Activated effector memory CD4-positive, alpha-beta T cell treated with anti-CD3 and anti-CD28 coated beads, Interleukin-2, amount 50 U/mL, for 16 hours (primary cell): ENCODE data around the gene CREBL2.
"Not testable (repeated sequence)": the region's sequence is repeated elsewhere in the genome, so short reads cannot be mapped to it uniquely, and the experiment has no call there.

Experiments used
- DNase-seq: peaks from one replicate; pipeline ENCODE4 v3.0.0-alpha.2; 2020

CREBL2 gene, protein sequence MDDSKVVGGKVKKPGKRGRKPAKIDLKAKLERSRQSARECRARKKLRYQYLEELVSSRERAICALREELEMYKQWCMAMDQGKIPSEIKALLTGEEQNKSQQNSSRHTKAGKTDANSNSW

DNA sequence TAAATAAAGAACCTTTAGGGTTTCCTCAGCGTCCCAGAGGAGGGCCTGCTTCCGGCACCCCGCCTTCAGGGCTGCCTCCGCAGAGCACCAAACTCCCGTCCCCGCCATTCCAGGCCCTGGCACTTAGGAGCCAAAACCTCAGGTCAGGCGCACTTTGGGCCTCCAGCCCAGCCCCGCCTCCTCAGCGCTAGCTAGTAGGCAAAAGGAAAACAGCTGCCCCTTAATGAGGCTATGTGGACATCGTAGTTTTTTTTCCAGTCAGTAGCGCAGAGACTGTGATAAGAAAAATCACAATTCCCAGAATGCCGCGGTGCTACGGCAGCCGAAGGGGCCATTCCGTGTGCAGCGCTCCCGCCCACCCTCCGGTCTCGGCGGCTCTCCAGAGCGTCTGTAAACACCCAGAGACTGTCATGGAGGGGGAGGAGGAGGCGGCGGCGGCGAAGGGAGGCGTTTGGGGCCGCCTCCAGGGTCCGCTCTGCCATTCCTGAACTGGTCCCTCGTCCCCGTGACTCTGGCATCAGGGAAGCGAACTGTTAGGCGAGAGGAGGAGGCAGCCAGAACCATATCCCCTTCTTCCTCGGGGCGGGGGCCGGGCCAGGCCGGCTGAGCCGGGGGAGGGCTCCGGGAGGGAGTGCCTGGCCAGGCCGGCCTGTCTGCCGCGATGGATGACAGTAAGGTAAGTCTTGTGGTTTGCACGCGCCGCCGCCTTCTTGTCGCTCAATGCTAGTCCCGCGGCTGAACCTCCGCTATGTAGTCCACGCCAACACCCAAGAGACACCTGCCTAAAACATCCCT lies at the start of gene CREBL2:
Gene CREBL2, plus strand, starts transcription at position 365 of the 795 bp plus-strand sequence. Its CDS starts 297 bp downstream, at position 662.
- DNase-seq: peak; percentile 94

DNA sequence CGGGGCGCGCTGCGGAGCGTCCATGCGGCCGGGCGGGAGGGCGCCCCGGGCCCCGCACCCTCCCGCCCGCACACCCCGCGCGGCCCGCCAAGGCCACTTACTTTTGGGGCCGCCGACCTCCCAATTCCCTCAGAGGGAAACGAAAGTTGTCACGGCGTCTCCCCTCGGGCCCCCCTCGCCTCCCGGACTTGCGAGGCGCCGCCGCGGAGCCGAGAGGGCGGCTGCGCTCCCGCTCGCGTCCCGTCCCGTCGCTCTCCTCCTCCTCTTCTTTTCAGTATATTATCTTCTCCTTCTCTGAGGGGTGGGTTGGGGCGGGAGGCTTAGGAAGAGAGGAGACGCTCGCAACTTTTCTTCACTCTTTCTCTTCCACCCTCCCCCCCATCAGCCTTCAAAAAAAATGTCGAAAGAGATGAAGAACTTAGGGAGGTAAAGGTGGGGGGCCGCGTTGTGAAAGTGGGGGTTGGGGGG lies 49.6 kb upstream of the CREBL2 start:
- DNase-seq: peak; percentile 76

DNA sequence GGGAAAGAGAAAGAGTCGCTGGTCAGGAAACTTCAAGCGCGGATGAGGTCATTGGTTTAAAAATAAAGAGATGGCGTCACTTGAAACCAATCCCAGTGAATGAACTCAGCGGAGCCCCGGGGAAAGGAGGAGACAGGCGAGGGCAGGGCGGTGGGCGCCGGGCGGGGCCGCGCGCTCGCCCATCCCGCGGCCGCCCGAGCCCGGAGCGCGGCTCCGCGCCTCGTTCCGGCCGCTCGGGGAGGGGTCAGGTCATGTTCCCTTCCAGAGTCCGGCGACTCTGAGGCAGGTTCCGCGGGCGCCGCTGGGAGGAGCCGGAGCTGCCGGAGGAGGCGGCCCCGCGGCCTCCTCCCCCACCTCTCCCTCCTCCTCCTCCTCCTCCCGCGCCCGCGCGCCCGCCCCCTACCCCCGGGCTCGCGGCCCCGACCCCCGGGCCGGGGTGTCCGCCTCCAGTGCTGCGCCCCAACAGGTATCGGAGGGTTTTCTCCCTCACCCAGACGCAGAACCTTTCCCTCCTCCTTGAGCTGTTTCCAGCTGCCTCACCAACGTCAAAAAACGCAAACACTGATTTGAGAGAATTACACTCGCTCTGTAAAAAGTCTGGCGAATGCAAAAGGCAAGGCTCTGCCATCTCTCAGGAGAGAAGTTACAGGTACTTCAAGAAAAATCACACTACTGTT lies 49.0 kb upstream of the CREBL2 start, which contains the start of gene DUSP16:
Gene DUSP16, minus strand, starts transcription at position 279 of the 677 bp plus-strand sequence. CDS start 41,765 bp downstream, outside the sequence.
- peak; percentile 90 for DNase-seq

DNA sequence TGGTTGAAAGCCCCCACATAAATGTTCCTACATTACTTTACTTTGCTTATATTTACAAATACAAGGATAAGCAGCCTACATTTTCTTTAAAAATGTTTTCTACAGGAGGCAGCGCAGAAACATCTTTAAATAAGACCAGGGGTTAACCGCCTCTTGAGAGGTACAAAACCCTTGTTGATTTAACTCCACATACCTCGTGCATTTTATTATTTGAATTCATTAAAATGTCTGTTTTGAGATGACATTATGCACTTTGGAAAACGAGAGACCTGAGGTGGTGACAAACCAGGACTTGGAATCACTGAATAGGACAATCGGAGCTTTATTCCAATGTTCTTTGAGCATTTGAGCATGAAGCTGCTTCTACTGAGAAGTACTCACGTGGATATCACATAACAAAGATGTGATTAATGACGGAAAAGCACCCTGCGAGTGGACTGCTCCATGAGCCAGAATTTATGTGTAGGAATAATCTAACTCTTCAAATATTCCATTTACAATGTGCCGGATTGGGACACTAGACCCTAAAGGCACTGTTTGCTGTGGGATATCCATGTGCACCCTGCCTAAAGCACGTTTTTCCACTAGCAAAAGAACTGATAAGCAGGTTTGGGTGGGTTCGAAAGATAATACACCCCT lies 48.3 kb upstream of the CREBL2 start:
- no peak for DNase-seq

DNA sequence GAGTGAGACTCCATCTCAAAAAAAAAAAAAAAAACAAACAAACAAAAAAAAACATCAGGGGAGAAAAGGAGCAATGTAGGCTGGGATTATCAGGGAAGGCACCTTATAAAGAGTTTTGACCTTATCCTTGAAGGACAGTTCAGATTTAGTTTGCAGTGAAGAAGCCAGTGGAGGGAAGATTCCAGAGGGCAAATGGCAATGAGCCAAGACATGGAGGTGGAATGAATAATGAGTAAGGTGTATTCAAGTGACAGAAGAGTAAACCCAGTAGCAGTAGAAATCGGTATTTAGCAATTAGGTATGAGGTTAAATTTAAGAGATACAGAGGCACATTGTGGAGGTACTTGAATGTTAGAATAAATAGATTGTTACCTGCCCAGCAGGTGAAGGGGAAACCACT lies 46.8 kb upstream of the CREBL2 start:
- DNase-seq: no peak

DNA sequence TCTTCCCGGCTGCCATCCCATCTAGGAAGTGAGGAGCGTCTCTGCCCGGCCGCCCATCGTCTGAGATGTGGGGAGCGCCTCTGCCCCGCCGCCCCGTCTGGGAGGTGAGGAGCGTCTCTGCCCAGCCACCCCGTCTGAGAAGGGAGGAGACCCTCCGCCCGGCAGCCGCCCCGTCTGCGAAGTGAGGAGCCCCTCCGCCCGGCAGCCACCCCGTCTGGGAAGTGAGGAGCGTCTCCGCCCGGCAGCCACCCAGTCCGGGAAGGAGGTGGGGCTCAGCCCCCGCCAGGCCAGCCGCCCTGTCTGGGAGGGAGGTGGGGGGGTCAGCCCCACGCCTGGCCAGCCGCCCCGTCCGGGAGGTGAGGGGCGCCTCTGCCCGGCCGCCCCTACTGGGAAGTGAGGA lies 45.7 kb upstream of the CREBL2 start:
- not testable (repeated sequence) for DNase-seq

DNA sequence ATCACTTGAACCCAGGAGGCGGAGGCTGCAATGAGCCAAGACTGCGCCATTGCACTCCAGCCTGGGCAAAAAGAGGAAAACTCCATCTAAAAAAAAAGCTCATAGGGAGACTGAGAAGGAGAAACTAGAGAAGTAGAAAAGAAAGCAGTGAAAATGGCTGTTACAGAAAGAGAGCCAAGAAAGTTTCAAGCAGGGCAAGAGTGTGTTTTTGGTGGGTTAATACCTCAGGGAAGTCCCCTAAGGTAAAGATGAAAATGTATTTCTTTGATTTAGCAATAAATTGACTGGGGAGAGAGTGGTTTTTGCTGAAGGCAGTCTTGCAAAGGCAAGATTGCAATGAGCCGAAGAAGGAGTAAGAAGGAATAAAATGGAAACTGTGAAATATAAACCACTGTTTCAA lies 39.0 kb upstream of the CREBL2 start:
- DNase-seq: no peak

DNA sequence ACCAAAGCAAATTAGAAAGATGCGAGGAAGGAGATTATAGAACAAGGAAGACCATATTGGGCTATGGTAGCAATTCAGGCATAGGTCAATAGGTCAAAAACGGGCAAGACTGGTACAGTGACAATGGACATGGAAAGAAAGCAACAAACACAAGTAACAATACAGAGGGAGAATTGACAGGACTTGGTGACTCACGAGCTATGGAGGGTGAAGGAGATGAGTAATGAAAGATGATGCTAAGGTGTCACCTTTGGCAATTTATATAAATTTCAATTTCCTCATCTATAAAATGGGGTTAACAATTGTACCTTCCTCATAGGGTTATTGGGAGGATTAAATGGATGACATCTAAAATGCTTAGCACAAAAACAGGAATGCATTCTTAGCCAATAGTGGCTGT lies 33.9 kb upstream of the CREBL2 start:
- DNase-seq: no peak

DNA sequence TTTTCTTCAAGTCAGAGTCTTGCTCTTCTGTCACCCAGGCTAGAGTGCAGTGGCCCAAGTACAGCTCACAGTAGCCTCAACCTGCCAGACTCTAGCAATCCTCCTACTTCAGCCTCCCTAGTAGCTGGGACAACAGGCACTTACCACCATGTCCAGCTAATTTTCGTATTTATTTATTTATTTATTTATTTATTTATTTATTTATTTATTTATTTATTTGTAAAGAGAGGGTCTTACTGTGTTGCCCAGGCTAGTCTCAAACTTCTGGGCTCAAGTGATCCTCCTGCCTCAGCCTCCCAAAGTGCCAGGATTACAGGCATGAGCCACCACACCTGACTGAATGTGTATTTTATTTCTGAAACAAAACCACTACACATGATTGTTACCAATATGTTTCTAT lies 31.0 kb upstream of the CREBL2 start:
- DNase-seq: not testable (repeated sequence)

DNA sequence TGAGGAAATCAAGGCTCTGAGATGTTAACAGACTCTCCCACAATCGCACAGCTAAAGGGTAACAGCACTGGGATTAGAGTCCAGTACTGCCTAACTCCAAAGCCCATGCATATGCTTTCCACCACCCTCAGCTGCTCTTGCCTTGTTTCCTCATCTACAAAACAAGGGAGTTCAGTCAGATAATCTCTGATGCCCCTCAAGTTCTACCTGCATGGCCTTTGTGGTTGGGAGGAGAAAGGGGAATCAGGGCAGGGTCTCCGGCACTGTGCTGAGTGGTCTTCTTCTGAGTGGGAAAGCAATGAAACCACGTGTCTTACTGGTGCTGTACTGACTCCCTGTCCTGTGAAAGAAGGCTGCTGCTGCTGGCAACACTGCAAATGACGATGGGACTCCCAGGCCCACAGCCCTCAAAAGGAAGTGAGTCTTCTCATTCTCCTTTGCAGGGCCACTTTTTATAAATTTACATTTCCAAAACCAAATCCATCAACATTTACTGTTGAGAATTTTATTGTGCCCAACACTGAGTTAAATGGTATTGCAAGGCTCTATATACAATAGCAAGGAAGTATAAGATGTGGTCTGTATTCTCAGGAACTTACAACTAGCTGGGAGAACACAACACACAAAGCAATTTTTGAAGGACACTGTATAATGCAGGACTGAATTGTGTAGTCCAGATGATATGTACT lies 29.3 kb upstream of the CREBL2 start:
- no peak for DNase-seq

DNA sequence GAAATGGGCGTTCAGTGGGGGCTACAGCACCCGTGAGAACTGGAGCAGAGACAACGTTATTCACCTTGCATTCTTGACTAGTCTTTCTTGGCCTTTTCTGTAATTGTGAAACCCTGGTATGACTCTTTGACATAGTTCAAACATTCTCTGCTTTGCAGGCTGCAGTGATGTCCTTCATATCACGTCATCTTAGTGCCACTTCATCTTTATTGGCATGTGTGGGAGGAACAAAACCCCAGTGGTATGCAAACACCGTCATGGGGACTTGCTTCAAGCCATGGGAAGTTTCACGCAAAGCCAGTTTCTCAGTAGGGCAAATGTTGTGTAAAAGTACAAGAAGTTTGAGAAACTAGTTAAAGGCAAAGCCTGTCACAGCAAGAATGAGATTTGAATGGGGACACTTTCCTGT lies 28.8 kb upstream of the CREBL2 start:
- DNase-seq: peak; percentile 71

DNA sequence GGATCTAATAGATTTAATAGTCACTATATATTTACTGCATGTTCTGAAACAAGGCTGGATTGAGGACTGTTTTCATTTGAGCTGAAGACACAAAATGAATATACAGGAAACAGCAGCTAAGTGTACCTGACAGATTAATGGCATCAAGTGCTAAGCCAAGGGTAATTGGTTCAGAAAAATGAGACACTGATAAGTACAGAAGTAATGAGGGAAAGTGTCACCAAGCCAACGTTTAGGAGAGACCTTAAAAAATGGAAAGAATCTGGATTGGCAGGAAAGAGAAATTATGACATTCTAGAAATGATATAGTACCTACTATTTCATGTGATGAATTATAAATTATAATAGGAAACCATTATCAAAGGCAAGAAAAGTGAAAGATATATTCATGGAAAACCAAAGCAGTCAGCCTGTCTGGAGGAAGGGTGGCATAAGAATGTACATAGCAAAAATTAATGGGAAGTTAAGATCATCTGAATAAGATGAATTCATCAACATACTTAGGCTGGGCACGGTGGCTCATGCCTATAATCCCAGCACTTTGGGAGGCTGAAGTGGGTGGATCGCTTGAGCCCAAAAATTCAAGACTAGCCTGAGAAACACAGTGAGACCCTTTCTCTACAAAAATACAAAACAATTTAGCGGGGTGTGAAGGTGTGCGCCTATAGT lies 28.0 kb upstream of the CREBL2 start:
- DNase-seq: no peak

DNA sequence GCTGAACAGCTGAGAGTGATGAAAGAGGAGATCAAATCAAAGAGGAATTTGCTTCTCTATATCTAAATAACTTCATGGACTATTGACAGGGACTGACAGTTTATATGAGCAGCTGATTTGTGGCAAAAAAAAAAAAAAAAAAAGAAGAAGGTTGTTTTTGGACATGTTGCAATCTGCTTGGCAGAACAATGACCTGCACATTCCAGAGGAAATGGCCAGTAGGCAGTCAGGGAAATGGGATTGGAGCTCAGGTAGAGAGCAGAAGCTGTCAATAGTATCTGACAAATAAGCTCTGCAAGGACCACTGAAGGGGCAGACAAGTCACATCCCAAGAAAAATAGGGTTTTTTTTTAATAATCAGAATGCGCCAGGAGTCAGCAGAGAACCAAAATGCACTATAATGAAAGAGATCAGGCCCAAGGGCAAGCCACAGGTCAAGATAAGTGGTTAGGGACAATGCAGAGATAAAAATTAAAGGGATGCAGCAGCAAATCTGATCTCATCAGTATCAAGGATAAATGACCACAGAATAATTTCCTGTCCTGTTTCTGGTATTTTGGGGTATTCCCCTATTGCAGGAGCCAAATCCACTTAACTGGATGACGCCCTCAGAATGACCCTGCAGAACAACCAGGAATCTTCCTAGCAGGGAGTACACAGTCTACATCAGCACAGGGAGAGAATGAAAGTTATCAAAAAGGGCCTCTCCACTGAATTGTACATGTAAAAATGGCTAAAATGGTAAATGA lies 26.4 kb upstream of the CREBL2 start:
- DNase-seq: no peak

DNA sequence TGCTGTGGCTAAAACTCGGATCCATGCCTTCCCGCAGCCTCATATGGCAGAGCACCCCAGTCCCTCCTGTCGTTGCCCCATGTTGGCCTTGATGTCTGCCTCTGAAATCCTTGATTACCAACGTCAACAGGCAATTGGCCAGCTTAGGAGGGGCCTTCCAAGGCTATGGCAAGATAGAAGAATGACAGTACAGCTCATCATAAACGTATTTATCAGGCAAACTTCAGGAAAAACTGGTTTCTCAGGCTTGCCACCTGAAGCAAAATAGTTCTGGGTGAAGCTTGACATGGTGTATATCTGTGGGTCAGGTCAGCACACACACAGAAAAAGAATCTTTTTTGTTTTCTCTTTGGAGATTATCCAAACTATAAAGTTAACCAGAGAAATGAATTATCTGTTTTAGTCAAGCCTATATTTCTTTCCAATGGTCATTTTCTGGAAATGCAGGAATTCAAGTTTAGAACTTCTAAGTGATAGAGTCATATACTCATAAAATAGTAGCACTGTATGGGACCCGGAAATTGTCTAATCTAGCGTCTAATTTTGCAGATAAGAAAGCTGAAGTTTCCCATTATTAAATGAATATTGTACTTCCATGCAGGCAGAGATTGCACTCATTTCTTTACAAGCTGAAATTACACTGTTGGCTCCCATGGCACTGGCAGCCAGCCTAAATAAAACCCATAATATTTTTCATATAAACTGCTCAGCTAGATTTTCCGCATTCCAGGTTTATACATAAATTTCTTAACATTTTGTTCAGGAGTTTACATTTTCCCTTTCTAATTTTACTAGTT lies 24.6 kb upstream of the CREBL2 start:
- DNase-seq: no peak

DNA sequence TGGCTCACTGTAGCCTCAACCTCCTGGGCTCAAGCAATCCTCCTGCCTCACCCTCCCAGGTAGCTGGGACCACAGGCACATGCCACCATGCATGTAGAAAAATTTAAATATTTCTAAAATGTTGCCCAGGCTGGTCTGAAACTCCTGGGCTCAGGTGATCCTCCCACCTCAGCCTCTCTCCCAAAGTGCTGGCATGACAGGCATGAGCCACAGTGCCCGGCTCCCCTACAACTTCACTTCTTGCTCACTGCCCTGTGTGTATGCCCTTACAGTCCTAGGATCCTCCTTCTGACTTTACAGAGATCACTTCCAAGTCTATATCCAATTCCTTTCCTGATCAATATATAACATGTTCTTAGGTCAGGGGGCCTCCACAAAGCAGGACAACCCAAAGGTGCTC lies 23.8 kb upstream of the CREBL2 start:
- DNase-seq: no peak

DNA sequence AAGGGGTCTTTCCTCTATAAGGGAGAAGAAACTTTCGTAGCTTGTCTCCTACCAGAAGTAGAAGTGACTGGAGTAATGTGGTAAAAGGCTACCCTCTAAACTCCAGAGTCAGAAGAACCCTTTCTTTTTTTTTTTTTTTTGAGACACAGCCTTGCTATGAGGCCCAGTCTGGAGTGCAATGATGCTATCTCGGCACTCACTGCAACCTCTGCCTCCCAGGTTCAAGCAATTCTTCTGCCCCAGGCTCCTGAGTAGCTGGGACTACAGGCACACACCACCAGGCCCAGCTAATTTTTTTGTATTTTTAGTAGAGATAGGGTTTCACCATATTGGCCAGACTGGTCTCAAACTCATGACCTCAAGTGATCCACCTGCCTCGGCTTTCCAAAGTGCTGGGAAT lies 23.2 kb upstream of the CREBL2 start:
- not testable (repeated sequence) for DNase-seq

DNA sequence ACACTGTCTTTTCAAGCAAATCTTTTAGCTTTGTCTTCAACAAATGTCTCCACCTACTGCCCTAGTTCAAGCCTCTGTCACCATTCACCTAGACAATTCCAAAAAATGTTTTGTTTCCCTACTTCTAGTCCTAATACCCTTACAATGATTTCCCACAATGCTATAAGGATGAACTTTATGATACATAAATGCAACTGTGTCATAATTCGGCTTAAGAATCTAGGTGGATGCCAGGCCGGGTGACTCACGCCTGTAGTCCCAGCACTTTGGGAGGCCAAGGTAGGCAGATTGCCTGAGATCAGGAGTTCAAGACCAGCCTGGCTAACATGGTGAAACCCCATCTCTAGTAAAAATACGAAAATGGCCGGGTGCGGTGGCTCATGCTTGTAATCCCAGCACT lies 20.7 kb upstream of the CREBL2 start:
- DNase-seq: no peak

DNA sequence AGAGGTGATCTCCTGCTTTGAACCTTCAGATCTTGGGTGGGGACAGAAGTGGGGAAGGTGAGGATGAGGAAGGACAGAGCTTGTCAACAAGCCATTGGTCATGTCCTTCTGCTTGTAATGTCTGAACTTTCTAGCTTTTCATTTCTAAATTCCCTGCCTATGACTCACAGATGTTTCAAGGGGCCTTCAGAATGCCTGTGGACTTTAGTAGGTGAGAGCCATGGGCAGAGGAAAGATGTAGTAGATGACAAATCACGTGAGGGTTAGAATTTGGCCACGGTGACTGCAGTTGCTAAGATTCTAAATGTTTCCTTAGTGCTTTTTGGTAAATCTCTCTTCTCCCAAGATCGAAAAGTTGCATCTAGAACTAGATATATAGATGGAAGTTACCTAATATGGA lies 18.7 kb upstream of the CREBL2 start:
- DNase-seq: no peak

DNA sequence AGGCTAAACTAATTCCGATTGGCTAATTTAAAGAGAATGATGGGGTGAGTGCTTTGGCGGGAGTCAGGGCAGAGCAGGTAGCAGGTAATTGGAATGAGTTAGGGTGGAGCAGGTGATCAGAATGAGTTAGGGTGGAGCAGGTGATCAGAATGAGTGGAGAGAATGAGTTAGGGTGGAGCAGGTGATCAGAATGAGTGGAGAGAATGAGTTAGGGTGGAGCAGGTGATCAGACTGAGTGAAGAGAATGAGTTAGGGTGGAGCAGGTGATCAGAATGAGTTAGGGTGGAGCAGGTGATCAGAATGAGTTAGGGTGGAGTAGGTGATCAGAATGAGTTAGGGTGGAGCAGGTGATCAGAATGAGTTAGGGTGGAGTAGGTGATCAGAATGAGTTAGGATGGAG lies 15.7 kb upstream of the CREBL2 start:
- DNase-seq: not testable (repeated sequence)

DNA sequence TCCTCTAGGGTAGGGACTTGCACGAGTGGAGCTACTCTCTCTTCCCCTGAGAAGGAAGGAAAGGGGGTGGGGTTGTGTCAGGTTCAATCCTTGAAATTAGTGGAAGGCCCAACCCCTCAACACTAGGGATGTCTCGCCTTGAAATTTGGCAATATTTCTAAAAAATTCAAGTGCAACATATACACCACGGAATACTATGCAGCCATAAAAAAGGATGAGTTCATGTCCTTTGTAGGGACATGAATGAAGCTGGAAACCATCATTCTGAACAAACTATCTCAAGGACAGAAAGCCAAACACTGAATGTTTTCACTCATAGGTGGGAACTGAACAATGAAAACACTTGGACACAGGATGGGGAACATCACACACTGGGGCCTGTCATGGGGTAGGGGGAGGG lies 15.1 kb upstream of the CREBL2 start:
- DNase-seq: not testable (repeated sequence)

DNA sequence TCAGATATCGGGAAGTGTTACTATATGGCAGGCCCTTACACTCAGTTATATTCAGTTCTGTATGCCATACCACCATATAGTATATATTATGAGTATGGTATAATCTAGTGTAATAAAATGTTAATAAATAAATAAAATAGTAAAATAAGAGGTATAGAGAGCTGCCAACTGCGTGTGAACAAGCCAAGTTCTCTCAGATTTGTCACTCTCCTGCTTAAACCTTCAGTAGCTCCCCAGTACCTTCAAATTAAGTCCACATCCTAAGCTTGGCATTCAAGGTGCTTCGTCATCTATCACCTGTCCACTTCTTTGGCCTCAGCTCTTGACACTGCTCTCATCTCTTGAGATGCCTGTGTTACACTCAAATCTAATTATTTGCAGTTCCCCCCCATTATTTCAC lies 12.8 kb upstream of the CREBL2 start:
- no peak for DNase-seq
